Keratinocyte (primary cell): ENCODE results near the gene MGRN1. TPM values are rescaled to one million over a fixed set of nuclear protein-coding genes. Genes with fewer than 3 reads are reported as not detected.

Experiments used
- DNase-seq: peaks from one replicate; pipeline ENCODE4 v3.0.0-alpha.2; 2011; ENCODE audit warnings: low read depth, missing footprints, low spot score
- FAIRE-seq: peaks from 2 replicates; lab custom pipeline; 2011; peaks lifted over from hg19 to GRCh38; lab: Jason Lieb, UNC
- H2AFZ ChIP-seq: 2 replicates; pipeline ENCODE4 v1.6.0; 2012; ENCODE audit warnings: low read length, control low read depth, inconsistent platforms; ENCODE audit not compliant: control insufficient read depth
- H3K27ac ChIP-seq: 2 replicates; pipeline ENCODE4 v1.5.1; 2011; ENCODE audit warnings: low read length; ENCODE audit not compliant: control insufficient read depth, insufficient read depth
- H3K27me3 ChIP-seq: 3 replicates; pipeline ENCODE4 v1.6.0; 2011; ENCODE audit warnings: low read length; ENCODE audit not compliant: control insufficient read depth, insufficient read depth; ENCODE audit errors: extremely low read depth
- H3K36me3 ChIP-seq, 2 experiments: 2 replicates in 1 of 2; 3 replicates in 1 of 2; pipeline ENCODE4 v1.5.1; 2011; ENCODE audit warnings: low read length in 2 of 2, mild to moderate bottlenecking in 1 of 2; ENCODE audit not compliant: control insufficient read depth in 2 of 2, insufficient read depth in 2 of 2; ENCODE audit errors: extremely low read depth in 1 of 2
- H3K4me1 ChIP-seq: 3 replicates; pipeline ENCODE4 v1.5.1; 2011; ENCODE audit warnings: low read length; ENCODE audit not compliant: control insufficient read depth, insufficient read depth; ENCODE audit errors: extremely low read depth
- H3K4me2 ChIP-seq: 3 replicates; pipeline ENCODE4 v1.6.0; 2011; ENCODE audit warnings: low read depth, low read length; ENCODE audit not compliant: control insufficient read depth, insufficient read depth; ENCODE audit errors: extremely low read depth
- H3K4me3 ChIP-seq, 3 experiments: fragments of 200-600 bp in 1 of 3; sonication (generic) in 1 of 3; 2 replicates in 2 of 3; 3 replicates in 1 of 3; pipeline ENCODE4 v1.5.1; 2011 to 2016; ENCODE audit warnings: low read length in 3 of 3, mild to moderate bottlenecking in 3 of 3, control low read depth in 2 of 3, inconsistent platforms in 1 of 3, low read depth in 1 of 3, mixed read lengths in 1 of 3, mixed run types in 1 of 3, moderate library complexity in 1 of 3; ENCODE audit not compliant: control insufficient read depth in 2 of 3, insufficient read depth in 2 of 3; ENCODE audit errors: extremely low read depth in 1 of 3
- H3K79me2 ChIP-seq: 2 replicates; pipeline ENCODE4 v1.6.0; 2012; ENCODE audit warnings: low read length; ENCODE audit not compliant: control insufficient read depth, insufficient read depth
- H3K9ac ChIP-seq: 3 replicates; pipeline ENCODE4 v1.6.0; 2011; ENCODE audit warnings: low read length; ENCODE audit not compliant: control insufficient read depth, insufficient read depth; ENCODE audit errors: extremely low read depth
- H3K9me1 ChIP-seq: 3 replicates; pipeline ENCODE4 v1.6.0; 2011; ENCODE audit warnings: low read length; ENCODE audit not compliant: control insufficient read depth, insufficient read depth; ENCODE audit errors: extremely low read depth
- H3K9me3 ChIP-seq: 2 replicates; pipeline ENCODE4 v1.5.1; 2012; ENCODE audit warnings: low read depth, low read length; ENCODE audit not compliant: control insufficient read depth
- H4K20me1 ChIP-seq: 3 replicates; pipeline ENCODE4 v1.6.0; 2011; ENCODE audit warnings: low read length; ENCODE audit not compliant: control insufficient read depth, insufficient read depth; ENCODE audit errors: extremely low read depth
- EZH2 ChIP-seq: IDR thresholded peaks from one replicate; pipeline ENCODE4 v1.6.1; 2012; ENCODE audit warnings: inconsistent platforms, mild to moderate bottlenecking, low read length, moderate library complexity
- dilution Hi-C: fragments of 300-500 bp; cut with MboI; formaldehyde crosslinking; loops from one replicate; pipeline ENCODE4 v1.7.0; 2020; ENCODE audit warnings: low sequenced_read_pairs; ENCODE audit not compliant: extremely low pct_ligation_motif_present
- polyA plus RNA-seq, 5 experiments: library from polyadenylated mRNA; depleted of rRNA in 3 of 5; stranded (reverse) in 3 of 5; stranded (forward) in 1 of 5; unstranded in 1 of 5; fragments of >200 nt; gene quantifications; 1 replicate in 1 of 5; 2 replicates in 3 of 5; 3 replicates in 1 of 5; pipeline versions ENCODE4 v1.2.1 to v1.2.3, GENCODE V29; 2011 to 2012; ENCODE audit warnings: missing spikeins in 2 of 5, low read depth in 1 of 5, low replicate concordance in 1 of 5
- TF ChIP-seq, protein P1 (sequence below), 3 experiments: IDR thresholded peaks in 1 of 3; conservative IDR thresholded peaks in 1 of 3; optimal IDR thresholded peaks in 1 of 3; 2 replicates in 2 of 3; 3 replicates in 1 of 3; pipeline versions ENCODE3 to v1.5.1; 2011; ENCODE audit warnings: low read length in 3 of 3, mild to moderate bottlenecking in 3 of 3, moderate library complexity in 2 of 3, control low read depth in 1 of 3, inconsistent platforms in 1 of 3; ENCODE audit not compliant: insufficient read depth in 2 of 3; ENCODE audit errors: extremely low read depth in 1 of 3

The MGRN1 gene
- polyA plus RNA-seq, 1 donor (not counting 4 experiments of a cell fraction or from before 2014, with no cell fraction given): 1.9 TPM

DNA sequence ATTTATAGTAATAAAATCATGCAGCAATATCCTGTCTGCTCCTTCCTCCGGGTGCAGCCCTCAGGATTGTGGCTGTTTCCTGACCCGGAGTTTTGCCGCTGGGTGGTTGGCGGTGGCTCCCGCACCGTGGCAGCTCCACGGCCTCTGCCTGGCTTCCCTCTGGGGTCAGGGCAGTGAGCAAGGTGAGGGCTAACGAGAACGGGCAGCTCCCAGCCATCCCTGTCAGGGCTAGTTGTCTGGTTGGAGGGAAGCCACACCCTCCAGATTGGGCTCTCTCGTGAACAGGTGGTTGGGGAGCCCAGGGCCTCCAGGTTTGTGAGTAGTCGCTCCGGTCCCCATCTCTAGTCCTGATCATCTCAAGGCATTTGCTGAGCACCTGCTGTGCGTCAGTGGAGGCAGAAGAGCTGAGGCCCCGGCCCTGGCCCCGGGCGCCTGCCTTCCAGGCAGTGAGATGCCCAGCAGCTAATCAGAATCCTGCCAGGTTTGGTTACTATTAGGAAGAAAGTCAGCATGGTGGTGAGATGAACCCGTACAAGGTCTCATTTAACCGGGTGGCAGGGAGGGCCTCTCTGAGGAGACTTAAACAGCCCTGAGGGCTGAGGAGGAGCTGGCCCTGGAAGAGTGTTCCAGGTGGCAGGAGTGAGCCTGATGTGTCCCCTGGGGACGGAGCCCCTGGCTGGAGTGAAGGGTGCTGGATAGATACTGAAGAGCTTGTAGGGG lies 66.5 kb downstream of the MGRN1 start:
- H3K4me2 ChIP-seq: no peak overlapping the region
- H3K9ac ChIP-seq: no peak overlapping the region
- dilution Hi-C loops: no loop called here
- peaks cover 5% of the 10 kb centered on the region for H3K4me1 ChIP-seq
- H3K36me3 ChIP-seq: peaks cover 4 to 24% of the 10 kb centered on the region in 2 experiments
- no peaks in the 10 kb centered on the region for H3K9me3 ChIP-seq
- no peaks in the 10 kb centered on the region for H4K20me1 ChIP-seq
- H2AFZ ChIP-seq: no peak overlapping the region
- FAIRE-seq: no peak
- H3K27me3 ChIP-seq: no peaks in the 10 kb centered on the region
- no peak overlapping the region for H3K4me3 ChIP-seq
- H3K27ac ChIP-seq: no peak overlapping the region
- no peaks in the 10 kb centered on the region for H3K9me1 ChIP-seq
- TF ChIP-seq, protein P1, sequence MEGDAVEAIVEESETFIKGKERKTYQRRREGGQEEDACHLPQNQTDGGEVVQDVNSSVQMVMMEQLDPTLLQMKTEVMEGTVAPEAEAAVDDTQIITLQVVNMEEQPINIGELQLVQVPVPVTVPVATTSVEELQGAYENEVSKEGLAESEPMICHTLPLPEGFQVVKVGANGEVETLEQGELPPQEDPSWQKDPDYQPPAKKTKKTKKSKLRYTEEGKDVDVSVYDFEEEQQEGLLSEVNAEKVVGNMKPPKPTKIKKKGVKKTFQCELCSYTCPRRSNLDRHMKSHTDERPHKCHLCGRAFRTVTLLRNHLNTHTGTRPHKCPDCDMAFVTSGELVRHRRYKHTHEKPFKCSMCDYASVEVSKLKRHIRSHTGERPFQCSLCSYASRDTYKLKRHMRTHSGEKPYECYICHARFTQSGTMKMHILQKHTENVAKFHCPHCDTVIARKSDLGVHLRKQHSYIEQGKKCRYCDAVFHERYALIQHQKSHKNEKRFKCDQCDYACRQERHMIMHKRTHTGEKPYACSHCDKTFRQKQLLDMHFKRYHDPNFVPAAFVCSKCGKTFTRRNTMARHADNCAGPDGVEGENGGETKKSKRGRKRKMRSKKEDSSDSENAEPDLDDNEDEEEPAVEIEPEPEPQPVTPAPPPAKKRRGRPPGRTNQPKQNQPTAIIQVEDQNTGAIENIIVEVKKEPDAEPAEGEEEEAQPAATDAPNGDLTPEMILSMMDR (optimal IDR thresholded peaks at IDR 0.05 in 1 of 3, IDR thresholded peaks at IDR 0.05 in 1 of 3, conservative IDR thresholded peaks at IDR 0.05 in 1 of 3; ENCODE audit: extremely low read depth in 1 of 3, insufficient read depth in 2 of 3, low read length in 3 of 3): no peak
- TF ChIP-seq EZH2: no peak
- no peaks in the 10 kb centered on the region for H3K79me2 ChIP-seq
- DNase-seq: no peak

DNA sequence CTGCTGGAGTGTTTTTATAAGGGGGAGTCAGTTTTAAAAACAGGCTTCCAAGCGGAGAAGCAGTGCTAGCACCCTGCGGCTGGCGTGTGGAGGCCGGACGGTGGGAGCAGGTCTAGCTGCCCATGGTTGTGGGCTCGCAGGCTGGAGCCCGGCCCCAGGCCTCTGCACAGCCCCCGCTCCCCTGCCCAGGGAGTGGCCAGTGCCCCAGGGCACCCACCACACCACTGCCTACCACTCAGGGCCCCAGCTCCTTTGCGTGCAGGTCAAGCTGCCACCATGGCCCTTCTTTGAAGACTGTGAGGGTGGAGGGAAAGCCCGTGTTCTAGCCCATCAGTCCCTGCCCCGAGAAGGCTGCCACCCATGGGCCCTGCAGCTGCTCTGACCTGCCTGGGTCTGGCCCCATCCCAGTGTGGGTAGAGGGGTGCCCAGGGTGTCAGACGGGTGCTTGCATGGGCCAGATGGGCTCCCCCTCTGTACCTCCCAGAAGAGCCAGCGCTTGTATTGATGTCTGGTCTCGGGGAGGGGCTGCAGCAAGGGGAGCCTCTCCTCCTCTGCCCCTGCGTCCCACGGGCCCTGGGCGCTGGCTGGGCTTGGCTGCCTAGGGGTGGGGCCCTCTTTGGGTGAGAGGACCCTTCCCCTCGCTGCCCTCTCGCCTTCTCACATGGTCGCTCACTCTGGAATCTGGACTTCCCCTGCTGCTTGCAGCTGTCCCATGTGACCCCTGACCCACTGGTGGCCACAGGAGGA lies 67.2 kb downstream of the MGRN1 start:
- TF ChIP-seq, protein P1 (optimal IDR thresholded peaks at IDR 0.05 in 1 of 3, IDR thresholded peaks at IDR 0.05 in 1 of 3, conservative IDR thresholded peaks at IDR 0.05 in 1 of 3; ENCODE audit: extremely low read depth in 1 of 3, insufficient read depth in 2 of 3, low read length in 3 of 3): no peak
- TF ChIP-seq EZH2: no peak
- FAIRE-seq (no peak), DNase-seq (no peak)
- H3K9me3 ChIP-seq: no peaks in the 10 kb centered on the region
- no peak overlapping the region for H3K27ac ChIP-seq
- H3K4me1 ChIP-seq: peaks cover 5% of the 10 kb centered on the region
- H3K9me1 ChIP-seq: no peaks in the 10 kb centered on the region
- peaks cover 4 to 23% of the 10 kb centered on the region in 2 experiments for H3K36me3 ChIP-seq
- no peak overlapping the region for H3K4me3 ChIP-seq
- no peaks in the 10 kb centered on the region for H3K27me3 ChIP-seq
- H3K79me2 ChIP-seq: no peaks in the 10 kb centered on the region
- no peak overlapping the region for H2AFZ ChIP-seq
- H3K4me2 ChIP-seq: no peak overlapping the region
- H3K9ac ChIP-seq: no peak overlapping the region
- dilution Hi-C loops: no loop called here
- H4K20me1 ChIP-seq: no peaks in the 10 kb centered on the region
